DOHH2 (cell line): Measurements from ENCODE around the gene HRH1.

Source experiments
- H3F3A ChIP-seq: fragments of 200-600 bp; sonication (generic), shearing (Covaris generic); 2 replicates; pipeline ENCODE4 v1.6.0; 2016; ENCODE audit warnings: antibody characterized with exemption, mild to moderate bottlenecking; ENCODE audit not compliant: control insufficient read depth, insufficient read depth
- H3K27ac ChIP-seq: fragments of 200-600 bp; sonication (generic); 2 replicates; pipeline ENCODE4 v1.5.1; 2014; ENCODE audit warnings: low read depth, mild to moderate bottlenecking, low read length, moderate library complexity
- H3K27me3 ChIP-seq: fragments of 200-600 bp; sonication (generic); 2 replicates; pipeline ENCODE4 v1.6.1; 2014; ENCODE audit warnings: mild to moderate bottlenecking, low read length, mixed read lengths; ENCODE audit not compliant: control insufficient read depth
- H3K36me3 ChIP-seq: fragments of 200-600 bp; sonication (generic); 2 replicates; pipeline ENCODE4 v1.6.1; 2014; ENCODE audit warnings: mild to moderate bottlenecking, low read length, moderate library complexity, mixed read lengths; ENCODE audit not compliant: control insufficient read depth
- H3K4me1 ChIP-seq: fragments of 200-600 bp; sonication (generic); 2 replicates; pipeline ENCODE4 v1.6.1; 2014; ENCODE audit warnings: mild to moderate bottlenecking, low read length, mixed read lengths; ENCODE audit not compliant: control insufficient read depth
- H3K4me2 ChIP-seq: fragments of 200-600 bp; sonication (generic); 2 replicates; pipeline ENCODE4 v1.6.0; 2014; ENCODE audit warnings: mild to moderate bottlenecking, low read length, moderate library complexity
- H3K4me3 ChIP-seq: fragments of 200-600 bp; sonication (generic); 2 replicates; pipeline ENCODE4 v1.5.1; 2014; ENCODE audit warnings: mild to moderate bottlenecking, low read length, mixed read lengths
- H3K79me2 ChIP-seq: fragments of 200-600 bp; sonication (generic); 2 replicates; pipeline ENCODE4 v1.6.1; 2014; ENCODE audit warnings: mild to moderate bottlenecking, low read length, mixed read lengths; ENCODE audit not compliant: control insufficient read depth
- H3K9me2 ChIP-seq: fragments of 200-600 bp; sonication (generic); replicated peaks from 2 replicates; pipeline ENCODE4 v1.6.1; 2014; ENCODE audit warnings: mild to moderate bottlenecking, low read length, mixed read lengths; ENCODE audit not compliant: control insufficient read depth
- H3K9me3 ChIP-seq: fragments of 200-600 bp; sonication (generic); 2 replicates; pipeline ENCODE4 v1.6.1; 2014; ENCODE audit warnings: antibody characterized with exemption, low read length, mixed read lengths; ENCODE audit not compliant: control insufficient read depth, insufficient read depth
- H4K20me1 ChIP-seq: fragments of 200-600 bp; sonication (generic); 2 replicates; pipeline ENCODE4 v1.6.0; 2014; ENCODE audit warnings: low read depth, mild to moderate bottlenecking, antibody characterized with exemption, low read length, moderate library complexity; ENCODE audit not compliant: control insufficient read depth, insufficient read depth
- EZH2phosphoT487 ChIP-seq: fragments of 200-600 bp; sonication (generic); IDR thresholded peaks from 2 replicates; pipeline ENCODE4 v1.6.1; 2017; ENCODE audit warnings: borderline replicate concordance, mild to moderate bottlenecking, antibody characterized with exemption, low read length, moderate library complexity, mixed read lengths
- TF ChIP-seq, protein P1 (sequence below): fragments of 200-600 bp; sonication (generic); IDR thresholded peaks from one replicate; pipeline ENCODE4 v1.5.1; 2014; ENCODE audit warnings: antibody characterized with exemption, mild to moderate bottlenecking, low read depth, low read length; ENCODE audit not compliant: poor library complexity, severe bottlenecking

The HRH1 gene

DNA sequence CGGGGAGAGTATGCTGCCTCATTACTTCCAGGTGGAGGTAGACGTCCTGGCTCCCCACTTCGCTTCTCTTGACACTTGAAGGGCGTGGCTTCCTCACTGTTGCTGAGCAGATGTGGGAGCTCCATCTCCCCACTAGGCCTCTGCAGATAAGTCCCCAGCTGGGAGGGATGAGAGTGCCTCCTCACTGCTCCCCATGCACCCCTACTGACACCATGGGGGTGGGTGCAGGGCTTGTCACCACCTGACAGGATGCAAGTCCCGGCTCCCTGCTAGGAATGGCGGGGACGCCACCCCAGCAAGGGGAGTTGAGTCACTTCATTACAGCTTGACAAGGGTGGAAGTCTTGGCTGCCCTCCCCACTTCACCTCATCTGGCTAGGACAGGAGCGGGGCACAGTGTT lies 81.1 kb downstream of the HRH1 start:
- Histone ChIP-seq H3K27ac (no peak overlapping the region), H4K20me1 (no peaks in the 10 kb centered on the region), H3K9me2 (no peaks in the 10 kb centered on the region), H3K9me3 (peaks cover 10% of the 10 kb centered on the region), H3K4me2 (no peak overlapping the region), H3K4me1 (no peaks in the 10 kb centered on the region), H3K4me3 (no peak overlapping the region), H3K36me3 (no peaks in the 10 kb centered on the region), H3K27me3 (peaks cover 13% of the 10 kb centered on the region), H3F3A (no peaks in the 10 kb centered on the region), H3K79me2 (no peaks in the 10 kb centered on the region)
- TF ChIP-seq, protein P1, sequence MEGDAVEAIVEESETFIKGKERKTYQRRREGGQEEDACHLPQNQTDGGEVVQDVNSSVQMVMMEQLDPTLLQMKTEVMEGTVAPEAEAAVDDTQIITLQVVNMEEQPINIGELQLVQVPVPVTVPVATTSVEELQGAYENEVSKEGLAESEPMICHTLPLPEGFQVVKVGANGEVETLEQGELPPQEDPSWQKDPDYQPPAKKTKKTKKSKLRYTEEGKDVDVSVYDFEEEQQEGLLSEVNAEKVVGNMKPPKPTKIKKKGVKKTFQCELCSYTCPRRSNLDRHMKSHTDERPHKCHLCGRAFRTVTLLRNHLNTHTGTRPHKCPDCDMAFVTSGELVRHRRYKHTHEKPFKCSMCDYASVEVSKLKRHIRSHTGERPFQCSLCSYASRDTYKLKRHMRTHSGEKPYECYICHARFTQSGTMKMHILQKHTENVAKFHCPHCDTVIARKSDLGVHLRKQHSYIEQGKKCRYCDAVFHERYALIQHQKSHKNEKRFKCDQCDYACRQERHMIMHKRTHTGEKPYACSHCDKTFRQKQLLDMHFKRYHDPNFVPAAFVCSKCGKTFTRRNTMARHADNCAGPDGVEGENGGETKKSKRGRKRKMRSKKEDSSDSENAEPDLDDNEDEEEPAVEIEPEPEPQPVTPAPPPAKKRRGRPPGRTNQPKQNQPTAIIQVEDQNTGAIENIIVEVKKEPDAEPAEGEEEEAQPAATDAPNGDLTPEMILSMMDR, result no peak
- TF ChIP-seq EZH2phosphoT487, result no peak

DNA sequence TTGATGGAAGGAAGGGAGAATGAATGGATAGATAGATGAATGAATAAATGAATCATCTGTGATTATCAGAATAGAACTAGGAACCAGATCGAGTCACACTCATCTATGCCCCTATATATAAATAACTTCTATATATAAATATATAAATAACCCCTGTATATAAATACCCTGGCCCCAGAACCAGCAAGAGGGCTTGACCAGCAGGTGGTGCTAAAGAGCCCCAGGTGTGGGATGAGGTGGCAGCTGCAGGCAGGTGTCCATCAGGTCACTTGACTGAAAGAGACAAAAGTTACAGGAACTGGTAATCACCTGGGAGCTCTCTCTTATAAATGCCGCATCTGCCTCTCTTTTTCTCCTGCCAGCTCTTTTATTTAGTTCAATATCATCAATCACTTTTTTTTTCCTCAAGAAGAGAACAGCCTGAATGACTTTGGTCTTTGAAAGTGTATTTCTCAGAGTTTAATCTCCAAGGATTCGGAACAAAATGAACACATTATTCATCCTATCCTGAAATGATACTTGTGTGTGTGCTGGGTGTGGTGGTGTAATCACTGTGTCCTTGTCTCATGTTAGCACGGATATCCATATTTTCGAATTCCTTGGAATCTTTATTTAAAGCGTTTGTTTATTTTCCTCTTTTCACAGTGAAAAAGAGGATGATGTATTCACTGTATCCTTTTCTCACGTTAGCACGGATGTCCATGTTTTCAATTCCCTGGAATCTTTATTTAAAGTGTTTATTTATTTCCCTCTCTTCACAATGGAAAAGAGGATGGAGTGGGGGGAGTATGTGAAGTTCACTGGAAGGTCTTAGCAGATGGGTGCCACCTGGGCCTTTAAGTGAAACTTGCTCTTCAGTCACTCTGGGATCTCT lies 82.5 kb downstream of the HRH1 start:
- H3K4me3 ChIP-seq, result no peak overlapping the region
- H3K27ac ChIP-seq, result no peak overlapping the region
- no peak overlapping the region for H3K4me2 ChIP-seq
- H3K27me3 ChIP-seq, result peaks cover 15% of the 10 kb centered on the region
- H3K79me2 ChIP-seq, result no peaks in the 10 kb centered on the region
- H3F3A ChIP-seq, result no peaks in the 10 kb centered on the region
- H4K20me1 ChIP-seq, result no peaks in the 10 kb centered on the region
- peaks cover 10% of the 10 kb centered on the region for H3K9me3 ChIP-seq
- no peaks in the 10 kb centered on the region for H3K36me3 ChIP-seq
- no peaks in the 10 kb centered on the region for H3K9me2 ChIP-seq
- H3K4me1 ChIP-seq, result no peaks in the 10 kb centered on the region
- no peak for TF ChIP-seq EZH2phosphoT487
- TF ChIP-seq, protein P1, result peak; percentile 47

DNA sequence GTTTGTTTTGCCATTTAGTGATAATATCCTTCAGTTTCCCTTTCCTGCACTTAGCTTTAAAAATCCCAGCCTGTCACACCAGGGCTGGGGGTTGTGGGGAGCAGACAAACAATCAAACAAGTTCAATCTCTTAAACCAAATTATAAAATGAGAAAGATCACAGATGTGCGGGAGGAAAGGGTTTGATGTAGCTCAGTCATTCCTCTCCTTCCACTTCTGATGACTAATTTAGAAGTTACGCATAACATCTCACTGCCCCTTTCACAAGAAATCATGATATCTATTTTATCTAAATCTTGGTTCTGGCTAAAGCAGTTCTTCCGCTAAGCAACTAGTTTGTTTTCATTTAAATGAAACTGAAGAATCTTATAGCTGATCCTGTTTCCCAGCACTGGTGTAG lies 83.8 kb downstream of the HRH1 start:
- Histone ChIP-seq H4K20me1 (no peaks in the 10 kb centered on the region), H3K4me3 (no peak overlapping the region), H3K9me3 (peaks cover 10% of the 10 kb centered on the region), H3K79me2 (no peaks in the 10 kb centered on the region), H3K27ac (no peak overlapping the region), H3K36me3 (no peaks in the 10 kb centered on the region), H3F3A (no peaks in the 10 kb centered on the region), H3K4me2 (no peak overlapping the region), H3K9me2 (no peaks in the 10 kb centered on the region), H3K27me3 (peaks cover 15% of the 10 kb centered on the region), H3K4me1 (no peaks in the 10 kb centered on the region)
- TF ChIP-seq, protein P1, result no peak
- TF ChIP-seq EZH2phosphoT487, result no peak
